HepG2 (cell line): ENCODE measurements around the gene MTCL1.

Experiments used
- HDAC1 ChIP-seq: sonication (generic); formaldehyde crosslinking; IDR thresholded peaks from 2 replicates; pipeline ENCODE4 v1.5.1; 2020; ENCODE audit warnings: mild to moderate bottlenecking, missing genetic modification reagents
- POLR2A ChIP-seq, 2 experiments: IDR thresholded peaks; 2 replicates each; pipeline ENCODE4 v1.6.1; 2011; ENCODE audit warnings: low read depth in 2 of 2, low read length in 2 of 2, mild to moderate bottlenecking in 1 of 2, moderate library complexity in 1 of 2; ENCODE audit not compliant: insufficient read depth in 1 of 2
- SP2 ChIP-seq: sonication (generic); formaldehyde crosslinking; IDR thresholded peaks from 2 replicates; pipeline ENCODE4 v1.5.1; 2020; ENCODE audit warnings: mild to moderate bottlenecking, missing genetic modification reagents
- ZNF557 ChIP-seq: sonication (generic); formaldehyde crosslinking; IDR thresholded peaks from 2 replicates; pipeline ENCODE4 v1.4.0; 2020; ENCODE audit warnings: missing genetic modification reagents
- TF ChIP-seq, protein P1 (sequence below): sonication (generic); IDR thresholded peaks from 2 replicates; pipeline ENCODE4 v1.6.1; 2016; ENCODE audit warnings: low read depth, borderline replicate concordance
- TF ChIP-seq, protein P2 (sequence below): sonication (generic); formaldehyde crosslinking; IDR thresholded peaks from 2 replicates; pipeline ENCODE4 v1.5.0; 2020; ENCODE audit warnings: mild to moderate bottlenecking, missing genetic modification reagents, moderate library complexity
- TF ChIP-seq, protein P3 (sequence below), 2 experiments: sonication (generic) in 1 of 2; formaldehyde crosslinking in 1 of 2; IDR thresholded peaks; 2 replicates each; pipeline versions ENCODE4 v1.4.0 to v1.6.1; 2018 to 2020; ENCODE audit warnings: missing genetic modification reagents in 2 of 2, borderline replicate concordance in 1 of 2, low read depth in 1 of 2, mild to moderate bottlenecking in 1 of 2, missing biosample characterization in 1 of 2
- TF ChIP-seq, protein P4 (sequence below): sonication (generic); formaldehyde crosslinking; IDR thresholded peaks from 2 replicates; pipeline ENCODE4 v1.4.0; 2020; ENCODE audit warnings: mild to moderate bottlenecking, low read depth, missing genetic modification reagents

DNA sequence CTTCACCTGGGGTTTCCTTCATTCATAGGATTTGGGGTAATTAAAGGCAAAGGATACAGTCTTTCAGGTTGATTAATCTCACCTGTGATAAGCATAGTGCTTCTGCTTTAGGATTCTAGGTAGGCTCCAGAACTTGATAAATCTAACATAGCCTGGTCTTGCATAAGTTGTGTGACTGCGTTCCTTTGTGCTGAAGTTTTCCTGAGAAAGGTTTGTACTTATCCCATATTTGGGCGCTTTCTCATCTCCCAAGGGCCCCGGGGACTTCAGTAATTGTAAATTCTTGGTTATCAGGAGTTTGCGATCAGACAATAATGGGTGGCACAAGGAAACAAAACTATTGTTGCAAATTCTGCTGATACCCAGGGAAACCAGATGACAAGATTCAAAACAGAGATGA lies 53.1 kb downstream of the MTCL1 start:
- TF ChIP-seq POLR2A (IDR thresholded peaks at IDR 0.05; ENCODE audit: insufficient read depth in 1 of 2, low read depth in 2 of 2, low read length in 2 of 2), result no peak
- TF ChIP-seq, protein P1, sequence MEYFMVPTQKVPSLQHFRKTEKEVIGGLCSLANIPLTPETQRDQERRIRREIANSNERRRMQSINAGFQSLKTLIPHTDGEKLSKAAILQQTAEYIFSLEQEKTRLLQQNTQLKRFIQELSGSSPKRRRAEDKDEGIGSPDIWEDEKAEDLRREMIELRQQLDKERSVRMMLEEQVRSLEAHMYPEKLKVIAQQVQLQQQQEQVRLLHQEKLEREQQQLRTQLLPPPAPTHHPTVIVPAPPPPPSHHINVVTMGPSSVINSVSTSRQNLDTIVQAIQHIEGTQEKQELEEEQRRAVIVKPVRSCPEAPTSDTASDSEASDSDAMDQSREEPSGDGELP, result no peak
- TF ChIP-seq, protein P2, sequence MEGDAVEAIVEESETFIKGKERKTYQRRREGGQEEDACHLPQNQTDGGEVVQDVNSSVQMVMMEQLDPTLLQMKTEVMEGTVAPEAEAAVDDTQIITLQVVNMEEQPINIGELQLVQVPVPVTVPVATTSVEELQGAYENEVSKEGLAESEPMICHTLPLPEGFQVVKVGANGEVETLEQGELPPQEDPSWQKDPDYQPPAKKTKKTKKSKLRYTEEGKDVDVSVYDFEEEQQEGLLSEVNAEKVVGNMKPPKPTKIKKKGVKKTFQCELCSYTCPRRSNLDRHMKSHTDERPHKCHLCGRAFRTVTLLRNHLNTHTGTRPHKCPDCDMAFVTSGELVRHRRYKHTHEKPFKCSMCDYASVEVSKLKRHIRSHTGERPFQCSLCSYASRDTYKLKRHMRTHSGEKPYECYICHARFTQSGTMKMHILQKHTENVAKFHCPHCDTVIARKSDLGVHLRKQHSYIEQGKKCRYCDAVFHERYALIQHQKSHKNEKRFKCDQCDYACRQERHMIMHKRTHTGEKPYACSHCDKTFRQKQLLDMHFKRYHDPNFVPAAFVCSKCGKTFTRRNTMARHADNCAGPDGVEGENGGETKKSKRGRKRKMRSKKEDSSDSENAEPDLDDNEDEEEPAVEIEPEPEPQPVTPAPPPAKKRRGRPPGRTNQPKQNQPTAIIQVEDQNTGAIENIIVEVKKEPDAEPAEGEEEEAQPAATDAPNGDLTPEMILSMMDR (CRISPR knock-in tag), result no peak
- no peak for TF ChIP-seq SP2
- TF ChIP-seq, protein P3, sequence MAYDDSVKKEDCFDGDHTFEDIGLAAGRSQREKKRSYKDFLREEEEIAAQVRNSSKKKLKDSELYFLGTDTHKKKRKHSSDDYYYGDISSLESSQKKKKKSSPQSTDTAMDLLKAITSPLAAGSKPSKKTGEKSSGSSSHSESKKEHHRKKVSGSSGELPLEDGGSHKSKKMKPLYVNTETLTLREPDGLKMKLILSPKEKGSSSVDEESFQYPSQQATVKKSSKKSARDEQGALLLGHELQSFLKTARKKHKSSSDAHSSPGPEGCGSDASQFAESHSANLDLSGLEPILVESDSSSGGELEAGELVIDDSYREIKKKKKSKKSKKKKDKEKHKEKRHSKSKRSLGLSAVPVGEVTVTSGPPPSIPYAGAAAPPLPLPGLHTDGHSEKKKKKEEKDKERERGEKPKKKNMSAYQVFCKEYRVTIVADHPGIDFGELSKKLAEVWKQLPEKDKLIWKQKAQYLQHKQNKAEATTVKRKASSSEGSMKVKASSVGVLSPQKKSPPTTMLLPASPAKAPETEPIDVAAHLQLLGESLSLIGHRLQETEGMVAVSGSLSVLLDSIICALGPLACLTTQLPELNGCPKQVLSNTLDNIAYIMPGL (CRISPR knock-in tag; IDR thresholded peaks at IDR 0.05; ENCODE audit: borderline replicate concordance in 1 of 2, low read depth in 1 of 2), result no peak
- no peak for TF ChIP-seq HDAC1 (CRISPR knock-in tag)
- TF ChIP-seq, protein P4, sequence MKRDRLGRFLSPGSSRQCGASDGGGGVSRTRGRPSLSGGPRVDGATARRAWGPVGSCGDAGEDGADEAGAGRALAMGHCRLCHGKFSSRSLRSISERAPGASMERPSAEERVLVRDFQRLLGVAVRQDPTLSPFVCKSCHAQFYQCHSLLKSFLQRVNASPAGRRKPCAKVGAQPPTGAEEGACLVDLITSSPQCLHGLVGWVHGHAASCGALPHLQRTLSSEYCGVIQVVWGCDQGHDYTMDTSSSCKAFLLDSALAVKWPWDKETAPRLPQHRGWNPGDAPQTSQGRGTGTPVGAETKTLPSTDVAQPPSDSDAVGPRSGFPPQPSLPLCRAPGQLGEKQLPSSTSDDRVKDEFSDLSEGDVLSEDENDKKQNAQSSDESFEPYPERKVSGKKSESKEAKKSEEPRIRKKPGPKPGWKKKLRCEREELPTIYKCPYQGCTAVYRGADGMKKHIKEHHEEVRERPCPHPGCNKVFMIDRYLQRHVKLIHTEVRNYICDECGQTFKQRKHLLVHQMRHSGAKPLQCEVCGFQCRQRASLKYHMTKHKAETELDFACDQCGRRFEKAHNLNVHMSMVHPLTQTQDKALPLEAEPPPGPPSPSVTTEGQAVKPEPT (CRISPR knock-in tag), result no peak
- TF ChIP-seq ZNF557 (CRISPR knock-in tag), result no peak
